ENCODE measurements around the gene ACSS2.

DNA sequence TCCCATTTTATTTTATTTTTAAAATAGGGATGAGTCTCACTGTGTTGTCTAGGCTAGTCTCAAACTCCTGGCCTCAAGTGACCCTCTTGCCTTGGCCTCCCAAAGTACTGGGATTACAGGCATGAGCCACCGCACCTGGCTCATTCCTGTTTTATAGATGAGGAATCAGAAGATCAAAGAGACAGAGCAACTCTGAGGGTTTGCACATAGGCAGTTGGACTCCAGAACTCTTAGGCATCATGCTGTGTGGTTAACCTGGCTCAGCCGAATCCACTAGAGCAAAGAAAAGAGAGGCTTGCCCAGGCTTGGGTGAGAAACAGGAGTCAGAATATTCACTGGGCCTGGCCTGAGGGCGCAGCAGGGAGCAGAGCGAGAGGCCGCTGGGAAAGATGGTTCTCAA lies 88.6 kb downstream of the ACSS2 start:
- TF ChIP-seq ZNF274 (IDR thresholded peaks at IDR 0.05; ENCODE audit: low read depth, low read length), result no peak
- TF ChIP-seq SUZ12 (IDR thresholded peaks at IDR 0.05; ENCODE audit: extremely low read depth, insufficient read depth, insufficient read length), result no peak
- TF ChIP-seq YY1 (IDR thresholded peaks at IDR 0.05; ENCODE audit: insufficient read depth, insufficient read length), result no peak

Measured in NT2/D1 (cell line).